Coronary artery (tissue), 2 donors: ENCODE data around the gene MTHFD2.
"Not testable (repeated sequence)": the region's sequence is repeated elsewhere in the genome, so short reads cannot be mapped to it uniquely, and the experiment has no call there.

ENCODE experiments used
- DNase-seq: peaks from one replicate; pipeline ENCODE4 v3.0.0-alpha.2; 2017; ENCODE audit warnings: low spot score
- H3K27ac ChIP-seq, 2 donors: fragments of 200-600 bp; sonication (generic); one replicate each; pipeline ENCODE4 v1.5.1; 2016 to 2019
- H3K4me3 ChIP-seq: fragments of 200-600 bp; sonication (generic); 2 replicates; pipeline ENCODE4 v1.5.1; 2016; ENCODE audit warnings: mild to moderate bottlenecking, moderate library complexity
- CTCF ChIP-seq: fragments of 200-600 bp; sonication (generic); IDR thresholded peaks from one replicate; pipeline ENCODE4 v1.5.1; 2019; ENCODE audit warnings: antibody characterized with exemption

MTHFD2 gene

GRCh38 chr2:74227646-74228045 is 29.2 kb downstream of the MTHFD2 start:
- no peak overlapping the region for H3K4me3 ChIP-seq
- no peak overlapping the region for H3K27ac ChIP-seq
- TF ChIP-seq CTCF, result no peak
- DNase-seq, result no peak

- Histone ChIP-seq H3K4me3 (no peak overlapping the region), H3K27ac (no peak overlapping the region)
- no peak for DNase-seq
- TF ChIP-seq CTCF, result no peak
Measured at GRCh38 chr2:74228772-74229171, 30.4 kb downstream of the MTHFD2 start.

GRCh38 chr2:74229865-74230264 is 31.4 kb downstream of the MTHFD2 start:
- not testable (repeated sequence) for DNase-seq, H3K27ac ChIP-seq, H3K4me3 ChIP-seq

- Histone ChIP-seq H3K4me3 (no peak overlapping the region), H3K27ac (no peak overlapping the region)
- no peak for TF ChIP-seq CTCF
- DNase-seq, result no peak
Measured at GRCh38 chr2:74232426-74232825, 34.0 kb downstream of the MTHFD2 start.

GRCh38 chr2:74233648-74234047 is 35.2 kb downstream of the MTHFD2 start:
- H3K4me3 ChIP-seq, result no peak overlapping the region
- DNase-seq, result no peak
- H3K27ac ChIP-seq, result no peak overlapping the region
- TF ChIP-seq CTCF, result no peak

GRCh38 chr2:74235041-74235440 is 36.6 kb downstream of the MTHFD2 start:
- Histone ChIP-seq H3K4me3 (no peak overlapping the region), H3K27ac (no peak overlapping the region)
- no peak for TF ChIP-seq CTCF
- DNase-seq, result no peak

GRCh38 chr2:74238879-74239278 is 40.5 kb downstream of the MTHFD2 start:
- no peak for DNase-seq
- H3K4me3 ChIP-seq, result no peak overlapping the region
- H3K27ac ChIP-seq, result no peak overlapping the region
- TF ChIP-seq CTCF, result no peak

GRCh38 chr2:74239346-74239745 is 40.9 kb downstream of the MTHFD2 start:
- no peak for DNase-seq
- H3K4me3 ChIP-seq, result no peak overlapping the region
- H3K27ac ChIP-seq, result no peak overlapping the region
- TF ChIP-seq CTCF, result no peak
